HepG2 (cell line): ENCODE data around the gene ACVRL1. TPM values are rescaled to one million over a fixed set of nuclear protein-coding genes. Genes with fewer than 3 reads are reported as not detected.
A peak's percentile ranks its signal among the peaks of the same experiment; 100 is the strongest.

Experiments used
- GPBP1L1 ChIP-seq: sonication (generic); formaldehyde crosslinking; IDR thresholded peaks from 2 replicates; pipeline ENCODE4 v1.5.0; 2020; ENCODE audit warnings: mild to moderate bottlenecking, missing genetic modification reagents
- HNRNPUL1 ChIP-seq: fragments of 200-400 bp; formaldehyde crosslinking; IDR thresholded peaks from 2 replicates; pipeline ENCODE4 v1.6.1; 2017; ENCODE audit warnings: low read depth, mild to moderate bottlenecking, low read length, moderate library complexity
- NBN ChIP-seq: fragments of 450-650 bp; conservative IDR thresholded peaks from 2 replicates; pipeline ENCODE4 v1.6.1; 2017
- PBX2 ChIP-seq: IDR thresholded peaks from 2 replicates; pipeline ENCODE4 v1.6.1; 2016; ENCODE audit warnings: control low read depth
- PPARG ChIP-seq: conservative IDR thresholded peaks from 2 replicates; pipeline ENCODE4 v1.6.1; 2016; ENCODE audit warnings: missing biosample characterization, missing genetic modification reagents
- SALL2 ChIP-seq: sonication (generic); formaldehyde crosslinking; IDR thresholded peaks from 2 replicates; pipeline ENCODE4 v1.8.1; 2023; ENCODE audit warnings: mild to moderate bottlenecking, missing genetic modification reagents, inconsistent platforms
- TBX2 ChIP-seq: sonication (generic); formaldehyde crosslinking; IDR thresholded peaks from 2 replicates; pipeline ENCODE4 v1.5.0; 2020; ENCODE audit warnings: missing genetic modification reagents, mild to moderate bottlenecking, borderline replicate concordance
- ZFP36L2 ChIP-seq: sonication (generic); formaldehyde crosslinking; IDR thresholded peaks from 2 replicates; pipeline ENCODE4 v1.4.0; 2020; ENCODE audit warnings: missing genetic modification reagents
- ZMYM2 ChIP-seq: sonication (generic); formaldehyde crosslinking; IDR thresholded peaks from 2 replicates; pipeline ENCODE4 v1.8.0; 2022; ENCODE audit warnings: mild to moderate bottlenecking, missing genetic modification reagents
- ZNF546 ChIP-seq: sonication (generic); formaldehyde crosslinking; conservative IDR thresholded peaks from 2 replicates; pipeline ENCODE4 v1.8.1; 2023; ENCODE audit warnings: mild to moderate bottlenecking, missing genetic modification reagents
- ZNF704 ChIP-seq: sonication (generic); formaldehyde crosslinking; IDR thresholded peaks from 2 replicates; pipeline ENCODE4 v1.8.1; 2023; ENCODE audit warnings: mild to moderate bottlenecking, inconsistent platforms, moderate library complexity, missing genetic modification reagents, borderline replicate concordance
- ZNF766 ChIP-seq: sonication (generic); formaldehyde crosslinking; IDR thresholded peaks from 2 replicates; pipeline ENCODE4 v1.5.0; 2020; ENCODE audit warnings: missing genetic modification reagents, borderline replicate concordance
- ZNF772 ChIP-seq: sonication (generic); formaldehyde crosslinking; IDR thresholded peaks from 2 replicates; pipeline ENCODE4 v1.5.0; 2020; ENCODE audit warnings: mild to moderate bottlenecking, missing genetic modification reagents
- ZSCAN21 ChIP-seq: sonication (generic); formaldehyde crosslinking; IDR thresholded peaks from 2 replicates; pipeline ENCODE4 v1.8.0; 2022; ENCODE audit warnings: mild to moderate bottlenecking, missing genetic modification reagents, moderate library complexity, borderline replicate concordance
- ZSCAN30 ChIP-seq: sonication (generic); formaldehyde crosslinking; IDR thresholded peaks from 2 replicates; pipeline ENCODE4 v1.5.0; 2020; ENCODE audit warnings: mild to moderate bottlenecking, missing genetic modification reagents
- polyA plus RNA-seq, 8 experiments: library from polyadenylated mRNA; depleted of rRNA in 3 of 8; stranded (reverse) in 7 of 8; unstranded in 1 of 8; fragments of >200 nt; fragmentation: Illumina TruSeq in 4 of 8; extraction: Trizol in 4 of 8; gene quantifications; 2 replicates each; pipeline versions ENCODE4 v1.2.1 to v1.2.3, GENCODE V29; 2011 to 2016; ENCODE audit warnings: low read depth in 4 of 8, missing spikeins in 1 of 8, mixed read lengths in 1 of 8; ENCODE audit not compliant: insufficient read depth in 1 of 8
- total RNA-seq, 5 experiments: library from RNA; depleted of rRNA; stranded (reverse); fragments of >200 nt; fragmentation: Illumina TruSeq; extraction: Trizol; gene quantifications; 2 replicates each; pipeline ENCODE4 v1.2.3, GENCODE V29; 2016; ENCODE audit warnings: low read depth in 1 of 5

Gene ACVRL1
- total and polyA plus RNA-seq, 2 of the 13 experiments (the other 11 are each of a cell fraction or from before 2014, with no cell fraction given): not detected

- TF ChIP-seq ZNF772 (CRISPR knock-in tag) (peak; percentile 68; the same call in 1 of the 2 replicates), ZSCAN21 (CRISPR knock-in tag) (no peak), ZNF766 (CRISPR knock-in tag) (peak; percentile 15; the same call in 1 of the 2 replicates), ZNF704 (no peak), ZFP36L2 (CRISPR knock-in tag) (no peak), PPARG (no peak), GPBP1L1 (no peak), ZMYM2 (CRISPR knock-in tag) (no peak), ZSCAN30 (CRISPR knock-in tag) (no peak), PBX2 (CRISPR knock-in tag) (no peak), HNRNPUL1 (no peak), NBN (no peak), SALL2 (CRISPR knock-in tag) (peak; percentile 35; the same call in 1 of the 2 replicates), ZNF546 (CRISPR knock-in tag) (no peak), TBX2 (CRISPR knock-in tag) (peak; percentile 55; the same call in 1 of the 2 replicates)
These were observed 44.0 kb downstream of the ACVRL1 start, which contains the start of gene ACVR1B (continued) for GRCh38 chr12:51951199-51951842.
